Ishikawa (cell line): Measurements from ENCODE around the gene SPRY2.
A peak's percentile ranks its signal among the peaks of the same experiment; 100 is the strongest.

Experiments used
- CEBPB ChIP-seq: IDR thresholded peaks from 2 replicates; pipeline ENCODE4 v1.6.1; 2012
- CREB1 ChIP-seq: IDR thresholded peaks from 2 replicates; pipeline ENCODE4 v1.6.1; 2012; ENCODE audit warnings: low read depth
- EGR1 ChIP-seq: IDR thresholded peaks from 2 replicates; pipeline ENCODE4 v1.6.1; 2012
- EP300 ChIP-seq: IDR thresholded peaks from 2 replicates; pipeline ENCODE4 v1.6.1; 2012; ENCODE audit warnings: borderline replicate concordance
- FOXM1 ChIP-seq: IDR thresholded peaks from 2 replicates; pipeline ENCODE4 v1.6.1; 2012; ENCODE audit warnings: low read depth, borderline replicate concordance
- NFIC ChIP-seq: IDR thresholded peaks from 2 replicates; pipeline ENCODE4 v1.6.1; 2012
- RAD21 ChIP-seq: IDR thresholded peaks from 2 replicates; pipeline ENCODE4 v1.6.1; 2012; ENCODE audit warnings: low read depth
- TAF1 ChIP-seq: IDR thresholded peaks from 2 replicates; pipeline ENCODE4 v1.6.1; 2012; ENCODE audit warnings: low read depth, mild to moderate bottlenecking
- TCF12 ChIP-seq: IDR thresholded peaks from 2 replicates; pipeline ENCODE4 v1.6.1; 2012; ENCODE audit warnings: low read depth
- TEAD4 ChIP-seq: IDR thresholded peaks from 2 replicates; pipeline ENCODE4 v1.6.1; 2012
- YY1 ChIP-seq: IDR thresholded peaks from 2 replicates; pipeline ENCODE4 v1.6.1; 2012; ENCODE audit warnings: low read depth
- ZBTB7A ChIP-seq: IDR thresholded peaks from 2 replicates; pipeline ENCODE4 v1.6.1; 2012; ENCODE audit warnings: low read depth
- TF ChIP-seq, protein P1 (sequence below): IDR thresholded peaks from 2 replicates; pipeline ENCODE4 v1.6.1; 2012
- TF ChIP-seq, protein P2 (sequence below): IDR thresholded peaks from 2 replicates; pipeline ENCODE4 v1.6.1; 2012
- TF ChIP-seq, protein P3 (sequence below): IDR thresholded peaks from 2 replicates; pipeline ENCODE4 v1.6.1; 2012; ENCODE audit warnings: low read depth, mild to moderate bottlenecking

SPRY2 gene, protein sequence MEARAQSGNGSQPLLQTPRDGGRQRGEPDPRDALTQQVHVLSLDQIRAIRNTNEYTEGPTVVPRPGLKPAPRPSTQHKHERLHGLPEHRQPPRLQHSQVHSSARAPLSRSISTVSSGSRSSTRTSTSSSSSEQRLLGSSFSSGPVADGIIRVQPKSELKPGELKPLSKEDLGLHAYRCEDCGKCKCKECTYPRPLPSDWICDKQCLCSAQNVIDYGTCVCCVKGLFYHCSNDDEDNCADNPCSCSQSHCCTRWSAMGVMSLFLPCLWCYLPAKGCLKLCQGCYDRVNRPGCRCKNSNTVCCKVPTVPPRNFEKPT

GRCh38 chr13:80341101-80341755 is at the start of gene SPRY2:
Gene SPRY2 (minus strand): TSS chr13:80341126. CDS start chr13:80337705, 3,421 bp downstream.
- peak; percentile 2; the same call in 1 of the 2 replicates for TF ChIP-seq RAD21
- TF ChIP-seq, protein P1, sequence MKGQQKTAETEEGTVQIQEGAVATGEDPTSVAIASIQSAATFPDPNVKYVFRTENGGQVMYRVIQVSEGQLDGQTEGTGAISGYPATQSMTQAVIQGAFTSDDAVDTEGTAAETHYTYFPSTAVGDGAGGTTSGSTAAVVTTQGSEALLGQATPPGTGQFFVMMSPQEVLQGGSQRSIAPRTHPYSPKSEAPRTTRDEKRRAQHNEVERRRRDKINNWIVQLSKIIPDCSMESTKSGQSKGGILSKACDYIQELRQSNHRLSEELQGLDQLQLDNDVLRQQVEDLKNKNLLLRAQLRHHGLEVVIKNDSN, result peak; percentile 23; the same call in 1 of the 2 replicates
- TF ChIP-seq YY1, result peak; percentile 74
- peak; percentile 43; the same call in 1 of the 2 replicates for TF ChIP-seq TEAD4
- TF ChIP-seq, protein P2, sequence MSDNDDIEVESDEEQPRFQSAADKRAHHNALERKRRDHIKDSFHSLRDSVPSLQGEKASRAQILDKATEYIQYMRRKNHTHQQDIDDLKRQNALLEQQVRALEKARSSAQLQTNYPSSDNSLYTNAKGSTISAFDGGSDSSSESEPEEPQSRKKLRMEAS, result peak; percentile 58; the same call in 1 of the 2 replicates
- TF ChIP-seq CREB1, result no peak
- no peak for TF ChIP-seq CEBPB
- TF ChIP-seq EP300, result peak; percentile 73
- peak; percentile 85 for TF ChIP-seq TCF12
- no peak; the same call in 1 of the 2 replicates for TF ChIP-seq NFIC
- TF ChIP-seq, protein P3, sequence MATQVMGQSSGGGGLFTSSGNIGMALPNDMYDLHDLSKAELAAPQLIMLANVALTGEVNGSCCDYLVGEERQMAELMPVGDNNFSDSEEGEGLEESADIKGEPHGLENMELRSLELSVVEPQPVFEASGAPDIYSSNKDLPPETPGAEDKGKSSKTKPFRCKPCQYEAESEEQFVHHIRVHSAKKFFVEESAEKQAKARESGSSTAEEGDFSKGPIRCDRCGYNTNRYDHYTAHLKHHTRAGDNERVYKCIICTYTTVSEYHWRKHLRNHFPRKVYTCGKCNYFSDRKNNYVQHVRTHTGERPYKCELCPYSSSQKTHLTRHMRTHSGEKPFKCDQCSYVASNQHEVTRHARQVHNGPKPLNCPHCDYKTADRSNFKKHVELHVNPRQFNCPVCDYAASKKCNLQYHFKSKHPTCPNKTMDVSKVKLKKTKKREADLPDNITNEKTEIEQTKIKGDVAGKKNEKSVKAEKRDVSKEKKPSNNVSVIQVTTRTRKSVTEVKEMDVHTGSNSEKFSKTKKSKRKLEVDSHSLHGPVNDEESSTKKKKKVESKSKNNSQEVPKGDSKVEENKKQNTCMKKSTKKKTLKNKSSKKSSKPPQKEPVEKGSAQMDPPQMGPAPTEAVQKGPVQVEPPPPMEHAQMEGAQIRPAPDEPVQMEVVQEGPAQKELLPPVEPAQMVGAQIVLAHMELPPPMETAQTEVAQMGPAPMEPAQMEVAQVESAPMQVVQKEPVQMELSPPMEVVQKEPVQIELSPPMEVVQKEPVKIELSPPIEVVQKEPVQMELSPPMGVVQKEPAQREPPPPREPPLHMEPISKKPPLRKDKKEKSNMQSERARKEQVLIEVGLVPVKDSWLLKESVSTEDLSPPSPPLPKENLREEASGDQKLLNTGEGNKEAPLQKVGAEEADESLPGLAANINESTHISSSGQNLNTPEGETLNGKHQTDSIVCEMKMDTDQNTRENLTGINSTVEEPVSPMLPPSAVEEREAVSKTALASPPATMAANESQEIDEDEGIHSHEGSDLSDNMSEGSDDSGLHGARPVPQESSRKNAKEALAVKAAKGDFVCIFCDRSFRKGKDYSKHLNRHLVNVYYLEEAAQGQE, result 0 out of 2 replicates have a peak, but pooled peaks have one; percentile 21
- peak; percentile 62; the same call in 1 of the 2 replicates for TF ChIP-seq FOXM1
- TF ChIP-seq EGR1, result peak; percentile 97
- peak; percentile 65; the same call in 1 of the 2 replicates for TF ChIP-seq ZBTB7A
- peak; percentile 51; the same call in 1 of the 2 replicates for TF ChIP-seq TAF1

GRCh38 chr13:80390338-80390737 is 49.4 kb upstream of the SPRY2 start:
- no peak for TF ChIP-seq NFIC
- TF ChIP-seq, protein P1, result no peak
- TF ChIP-seq ZBTB7A, result no peak
- TF ChIP-seq, protein P2, result no peak
- no peak for TF ChIP-seq CEBPB
- TF ChIP-seq EGR1, result no peak
- TF ChIP-seq TEAD4, result no peak
- TF ChIP-seq TAF1, result no peak
- TF ChIP-seq RAD21, result no peak
- TF ChIP-seq CREB1, result no peak
- TF ChIP-seq TCF12, result no peak
- TF ChIP-seq, protein P3, result no peak
- no peak for TF ChIP-seq YY1
- no peak for TF ChIP-seq EP300

GRCh38 chr13:80389073-80390038 is 48.4 kb upstream of the SPRY2 start:
- TF ChIP-seq FOXM1, result no peak
- TF ChIP-seq YY1, result no peak
- TF ChIP-seq TAF1, result no peak
- TF ChIP-seq, protein P3, result no peak
- TF ChIP-seq ZBTB7A, result no peak
- TF ChIP-seq EP300, result no peak
- no peak for TF ChIP-seq CEBPB
- TF ChIP-seq, protein P2, result no peak
- TF ChIP-seq EGR1, result no peak
- TF ChIP-seq, protein P1, result no peak
- no peak for TF ChIP-seq TCF12
- no peak for TF ChIP-seq NFIC
- no peak for TF ChIP-seq CREB1
- no peak for TF ChIP-seq TEAD4
- TF ChIP-seq RAD21, result no peak
